ENCODE results near the gene SLC35G6. TPM values are rescaled to one million over a fixed set of nuclear protein-coding genes. Genes with fewer than 3 reads are reported as not detected.

SLC35G6 gene
- total RNA-seq = not detected in 2 replicates

DNA sequence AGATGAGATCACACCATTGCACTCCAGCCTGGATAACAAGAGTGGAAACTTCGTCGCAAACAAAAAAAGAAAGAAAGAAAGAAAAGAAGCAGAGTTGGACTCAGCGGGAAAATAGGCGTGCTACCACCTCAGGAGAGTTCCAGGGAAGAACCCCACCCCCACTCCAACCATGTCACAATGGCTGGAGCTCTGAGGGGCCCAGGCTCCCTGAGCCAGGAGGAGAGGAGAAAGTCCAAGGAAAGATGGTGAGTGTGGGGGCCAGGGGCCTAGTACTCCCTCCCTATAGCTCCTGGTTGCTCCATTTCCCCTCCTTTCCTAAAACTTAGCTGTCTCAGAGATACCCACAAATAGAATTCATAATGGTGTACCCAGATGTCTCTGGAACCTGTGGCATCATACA, at the start of gene SLC35G6:
Gene SLC35G6, plus strand, starts transcription at position 172 of the 400 bp plus-strand sequence. Its CDS starts 71 bp downstream, at position 243.

DNA sequence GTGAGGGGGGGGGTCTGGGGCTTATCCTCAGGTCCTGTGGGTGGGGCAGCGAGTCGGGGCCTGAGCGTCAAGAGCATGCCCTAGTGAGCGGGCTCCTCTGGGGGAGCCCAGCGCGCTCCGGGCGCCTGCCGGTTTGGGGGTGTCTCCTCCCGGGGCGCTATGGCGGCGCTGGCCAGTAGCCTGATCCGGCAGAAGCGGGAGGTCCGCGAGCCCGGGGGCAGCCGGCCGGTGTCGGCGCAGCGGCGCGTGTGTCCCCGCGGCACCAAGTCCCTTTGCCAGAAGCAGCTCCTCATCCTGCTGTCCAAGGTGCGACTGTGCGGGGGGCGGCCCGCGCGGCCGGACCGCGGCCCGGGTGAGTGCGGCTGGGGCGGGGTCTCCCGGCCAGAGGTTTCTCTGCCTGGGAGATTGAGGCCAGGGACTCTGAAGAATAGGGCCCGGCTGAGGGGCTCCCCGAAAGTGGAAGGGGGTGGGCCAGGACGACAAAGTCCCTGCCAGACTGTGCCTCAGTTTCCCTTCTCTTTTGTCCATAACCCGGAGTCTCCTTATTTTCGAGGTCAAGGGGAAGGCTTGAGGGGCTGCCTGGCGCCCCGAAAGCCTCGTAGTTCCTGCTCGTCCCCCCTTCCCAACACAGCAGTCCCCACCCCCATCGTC, 41.7 kb upstream of the SLC35G6 start, which contains the start of gene FGF11:
Gene FGF11, plus strand, starts transcription at position 51 of the 651 bp plus-strand sequence. Its CDS starts 109 bp downstream, at position 160.

DNA sequence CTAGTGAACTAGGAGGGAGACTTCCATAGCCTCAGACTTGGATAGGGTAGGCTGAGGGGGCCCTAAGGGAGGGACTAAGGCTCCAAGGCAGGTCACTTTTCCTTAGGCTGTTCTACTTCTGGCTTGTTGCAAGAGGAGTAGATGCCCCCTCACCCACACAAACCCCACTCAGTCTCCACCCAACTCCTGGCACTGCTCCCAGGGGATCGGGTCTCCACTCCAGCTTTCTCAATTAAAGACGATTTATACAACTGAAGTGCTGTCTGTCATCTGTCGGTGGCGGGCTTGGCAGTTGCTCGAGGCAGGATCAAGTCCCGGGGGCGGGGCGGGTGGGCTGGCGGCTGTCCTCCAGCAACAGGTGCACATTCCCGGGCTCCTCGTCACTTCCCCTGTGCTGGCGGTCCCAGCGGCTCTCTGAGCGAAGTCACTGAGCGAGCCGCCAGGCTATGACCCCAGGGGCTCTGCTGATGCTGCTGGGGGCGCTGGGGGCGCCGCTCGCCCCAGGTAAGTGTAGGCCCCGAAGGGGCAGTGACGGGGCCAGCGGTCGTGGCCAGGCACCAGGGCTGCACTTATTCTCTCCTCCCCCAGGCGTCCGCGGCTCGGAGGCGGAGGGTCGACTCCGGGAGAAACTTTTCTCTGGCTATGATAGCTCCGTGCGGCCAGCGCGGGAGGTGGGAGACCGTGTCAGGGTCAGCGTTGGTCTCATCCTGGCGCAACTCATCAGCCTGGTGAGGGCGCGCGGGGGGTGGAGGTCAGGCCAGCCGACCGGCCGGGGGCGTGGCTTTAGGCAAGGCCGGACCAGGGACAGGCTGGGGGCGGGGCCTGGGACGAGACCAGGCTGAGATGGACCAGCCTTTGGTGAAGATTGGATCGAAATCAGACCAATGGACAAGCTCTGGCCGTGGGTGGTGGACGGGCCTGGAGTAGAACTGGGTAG, 36.3 kb upstream of the SLC35G6 start, which contains the start of gene CHRNB1:
Gene CHRNB1, plus strand, starts transcription at position 380 of the 937 bp plus-strand sequence. Its CDS starts 67 bp downstream, at position 447.

DNA sequence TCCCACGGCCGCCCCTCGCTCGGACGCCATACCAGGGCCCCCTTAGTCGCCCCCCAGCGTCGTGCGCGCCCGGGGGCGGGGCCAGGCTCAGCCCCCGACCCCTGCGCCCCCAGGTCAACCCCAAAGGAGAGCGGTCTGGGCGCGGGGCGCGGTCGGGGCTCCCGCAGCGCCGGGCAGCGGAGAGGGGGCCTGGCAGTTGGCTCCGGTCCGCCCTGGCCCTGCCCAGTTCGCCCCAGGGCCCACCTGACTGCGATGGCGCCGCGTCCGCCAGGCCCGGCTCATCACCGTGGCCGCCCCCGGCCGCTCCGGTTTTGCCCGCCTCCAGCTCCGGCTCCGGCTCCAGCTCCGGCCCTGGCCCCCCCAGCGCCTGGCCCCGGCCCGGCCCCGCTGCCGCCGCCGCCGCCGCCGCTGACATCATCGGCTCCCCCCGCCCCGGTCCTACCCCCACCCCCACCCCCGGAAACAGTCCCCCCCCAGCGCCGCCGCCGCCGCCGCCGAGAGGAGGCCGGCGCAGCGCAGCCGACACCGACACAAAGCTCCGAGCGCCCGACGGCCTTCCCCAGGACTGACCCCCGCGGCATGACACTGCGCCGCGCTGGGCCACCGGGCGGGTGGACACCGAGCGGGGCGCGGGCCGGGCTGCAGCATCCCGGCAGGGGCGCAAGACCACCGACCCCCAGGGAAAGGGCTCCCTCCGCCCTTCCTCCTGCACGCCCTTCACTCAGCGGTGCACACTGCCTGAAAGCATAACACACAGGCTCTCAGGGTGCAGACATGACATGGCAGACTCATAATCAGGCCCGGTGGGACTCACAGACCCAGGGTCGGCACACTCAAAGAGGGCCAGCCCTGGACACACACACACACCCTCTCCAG, 1.8 kb upstream of the SLC35G6 start, which contains the start of gene ZBTB4:
Gene ZBTB4, minus strand, starts transcription at position 419 of the 876 bp plus-strand sequence. CDS start 12,830 bp downstream, outside the sequence.

DNA sequence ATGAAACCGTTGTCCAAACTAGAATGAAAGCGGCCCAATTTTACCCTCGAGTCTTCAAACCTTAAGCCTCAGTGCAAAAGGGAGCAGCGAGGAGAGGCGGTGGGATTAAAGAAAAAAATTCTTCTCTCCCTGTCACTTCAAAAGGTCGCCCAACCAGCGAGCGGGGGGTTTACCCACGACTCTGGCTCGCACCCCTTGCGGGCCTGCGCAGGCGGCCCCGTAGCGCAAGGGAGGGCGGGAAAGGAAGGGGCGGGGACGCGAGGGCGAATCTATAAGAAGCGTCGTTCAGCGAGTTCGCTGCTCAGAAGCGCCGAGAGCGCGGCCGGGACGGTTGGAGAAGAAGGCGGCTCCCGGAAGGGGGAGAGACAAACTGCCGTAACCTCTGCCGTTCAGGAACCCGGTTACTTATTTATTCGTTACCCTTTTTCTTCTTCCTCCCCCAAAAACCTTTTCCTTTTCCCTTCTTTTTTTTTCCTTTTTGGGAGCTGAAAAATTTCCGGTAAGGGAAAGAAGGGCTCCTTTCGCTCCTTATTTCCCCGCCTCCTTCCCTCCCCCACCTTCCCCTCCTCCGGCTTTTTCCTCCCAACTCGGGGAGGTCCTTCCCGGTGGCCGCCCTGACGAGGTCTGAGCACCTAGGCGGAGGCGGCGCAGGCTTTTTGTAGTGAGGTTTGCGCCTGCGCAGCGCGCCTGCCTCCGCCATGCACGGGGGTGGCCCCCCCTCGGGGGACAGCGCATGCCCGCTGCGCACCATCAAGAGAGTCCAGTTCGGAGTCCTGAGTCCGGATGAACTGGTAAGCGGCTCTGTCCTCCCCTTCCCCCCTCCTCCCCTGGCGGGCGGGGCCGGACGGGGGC, 3.0 kb downstream of the SLC35G6 start, which contains the start of gene POLR2A:
Gene POLR2A, plus strand, starts transcription at position 300 of the 852 bp plus-strand sequence.

Other genes starting within 250 kb of the SLC35G6 start
- 95.3 and 99.5 TPM in 2 replicates for gene DVL2, start 246.9 kb upstream of the SLC35G6 start, total RNA-seq
- 42.5 and 45.5 TPM in 2 replicates for gene PHF23, start 242.0 kb upstream of the SLC35G6 start, total RNA-seq
- gene GABARAP, start 239.0 kb upstream of the SLC35G6 start, total RNA-seq = 74.6 and 149 TPM in 2 replicates
- gene CTDNEP1, start 229.7 kb upstream of the SLC35G6 start, total RNA-seq = 25.7 and 27.9 TPM in 2 replicates
- 33.0 and 35.5 TPM in 2 replicates for gene ELP5, start 229.2 kb upstream of the SLC35G6 start, total RNA-seq
- gene CLDN7, start 219.0 kb upstream of the SLC35G6 start, total RNA-seq = 2.1 and 4.5 TPM in 2 replicates
- under 0.01 TPM in 2 replicates for gene SLC2A4, start 199.7 kb upstream of the SLC35G6 start, total RNA-seq
- under 0.01 TPM in 2 replicates for gene YBX2, start 186.8 kb upstream of the SLC35G6 start, total RNA-seq
- gene EIF5A, start 173.8 kb upstream of the SLC35G6 start, total RNA-seq = 450 and 1,318 TPM in 2 replicates
- 34.6 and 43.2 TPM in 2 replicates for gene GPS2, start 166.1 kb upstream of the SLC35G6 start, total RNA-seq
- gene NEURL4, start 152.1 kb upstream of the SLC35G6 start, total RNA-seq = 24.0 and 32.6 TPM in 2 replicates
- gene ACAP1, start 144.9 kb upstream of the SLC35G6 start, total RNA-seq = 2.4 and 5.7 TPM in 2 replicates
- 6.5 and 9.4 TPM in 2 replicates for gene KCTD11, start 129.3 kb upstream of the SLC35G6 start, total RNA-seq
- not detected in 2 replicates for gene TMEM95, start 126.3 kb upstream of the SLC35G6 start, total RNA-seq
- gene TNK1, start 100.4 kb upstream of the SLC35G6 start, total RNA-seq = under 0.01 and 0.66 TPM in 2 replicates
- gene PLSCR3, start 86.9 kb upstream of the SLC35G6 start, total RNA-seq = 11.4 and 20.5 TPM in 2 replicates
- gene TMEM256, start 77.3 kb upstream of the SLC35G6 start, total RNA-seq = 69.7 and 102 TPM in 2 replicates
- 8.2 and 10.7 TPM in 2 replicates for gene NLGN2, start 73.6 kb upstream of the SLC35G6 start, total RNA-seq
- gene SPEM1, start 61.1 kb upstream of the SLC35G6 start, total RNA-seq = not detected in 2 replicates
- gene SPEM2, start 55.8 kb upstream of the SLC35G6 start, total RNA-seq = not detected in 2 replicates
- not detected in 2 replicates for gene SPEM3, start 52.6 kb upstream of the SLC35G6 start, total RNA-seq
- 1.2 and 2.2 TPM in 2 replicates for gene TMEM102, start 46.0 kb upstream of the SLC35G6 start, total RNA-seq
- gene FGF11, start 41.9 kb upstream of the SLC35G6 start, total RNA-seq = 0.77 and 1.7 TPM in 2 replicates
- 3.4 and 6.6 TPM in 2 replicates for gene CHRNB1, start 36.4 kb upstream of the SLC35G6 start, total RNA-seq
- gene ZBTB4, start 1.8 kb upstream of the SLC35G6 start, total RNA-seq = 14.8 and 24.1 TPM in 2 replicates
- gene POLR2A, start 2.9 kb downstream of the SLC35G6 start, total RNA-seq = 90.6 and 114 TPM in 2 replicates
- gene TNFSF12, start 67.6 kb downstream of the SLC35G6 start, total RNA-seq = 6.1 and 10.0 TPM in 2 replicates
- 0.44 and 0.75 TPM in 2 replicates for gene TNFSF13, start 77.3 kb downstream of the SLC35G6 start, total RNA-seq
- gene SENP3, start 80.5 kb downstream of the SLC35G6 start, total RNA-seq = 73.1 and 83.8 TPM in 2 replicates
- gene CD68, start 98.2 kb downstream of the SLC35G6 start, total RNA-seq = 12.8 and 16.2 TPM in 2 replicates
- 77.5 and 140 TPM in 2 replicates for gene MPDU1, start 102.4 kb downstream of the SLC35G6 start, total RNA-seq
- 0.12 and 0.33 TPM in 2 replicates for gene SOX15, start 108.6 kb downstream of the SLC35G6 start, total RNA-seq
- 62.0 and 65.4 TPM in 2 replicates for gene FXR2, start 133.5 kb downstream of the SLC35G6 start, total RNA-seq
- 30.0 and 43.9 TPM in 2 replicates for gene SAT2, start 146.4 kb downstream of the SLC35G6 start, total RNA-seq
- 0.11 and 0.37 TPM in 2 replicates for gene SHBG, start 148.7 kb downstream of the SLC35G6 start, total RNA-seq
- not detected in 2 replicates for gene ATP1B2, start 169.5 kb downstream of the SLC35G6 start, total RNA-seq
- 14.9 and 23.9 TPM in 2 replicates for gene TP53, start 206.0 kb downstream of the SLC35G6 start, total RNA-seq
- 4.6 and 9.8 TPM in 2 replicates for gene WRAP53, start 207.0 kb downstream of the SLC35G6 start, total RNA-seq
- 0.11 and 0.12 TPM in 2 replicates for gene EFNB3, start 223.8 kb downstream of the SLC35G6 start, total RNA-seq
- gene DNAH2, start 236.3 kb downstream of the SLC35G6 start, total RNA-seq = 0.22 and 0.37 TPM in 2 replicates